ENCODE results near the gene NCOA4. TPM values are rescaled to one million over a fixed set of nuclear protein-coding genes. Genes with fewer than 3 reads are reported as not detected.

NCOA4 gene
- total RNA-seq, 6 experiments from 2014 or later, result 124 to 156 (median 144) TPM

DNA sequence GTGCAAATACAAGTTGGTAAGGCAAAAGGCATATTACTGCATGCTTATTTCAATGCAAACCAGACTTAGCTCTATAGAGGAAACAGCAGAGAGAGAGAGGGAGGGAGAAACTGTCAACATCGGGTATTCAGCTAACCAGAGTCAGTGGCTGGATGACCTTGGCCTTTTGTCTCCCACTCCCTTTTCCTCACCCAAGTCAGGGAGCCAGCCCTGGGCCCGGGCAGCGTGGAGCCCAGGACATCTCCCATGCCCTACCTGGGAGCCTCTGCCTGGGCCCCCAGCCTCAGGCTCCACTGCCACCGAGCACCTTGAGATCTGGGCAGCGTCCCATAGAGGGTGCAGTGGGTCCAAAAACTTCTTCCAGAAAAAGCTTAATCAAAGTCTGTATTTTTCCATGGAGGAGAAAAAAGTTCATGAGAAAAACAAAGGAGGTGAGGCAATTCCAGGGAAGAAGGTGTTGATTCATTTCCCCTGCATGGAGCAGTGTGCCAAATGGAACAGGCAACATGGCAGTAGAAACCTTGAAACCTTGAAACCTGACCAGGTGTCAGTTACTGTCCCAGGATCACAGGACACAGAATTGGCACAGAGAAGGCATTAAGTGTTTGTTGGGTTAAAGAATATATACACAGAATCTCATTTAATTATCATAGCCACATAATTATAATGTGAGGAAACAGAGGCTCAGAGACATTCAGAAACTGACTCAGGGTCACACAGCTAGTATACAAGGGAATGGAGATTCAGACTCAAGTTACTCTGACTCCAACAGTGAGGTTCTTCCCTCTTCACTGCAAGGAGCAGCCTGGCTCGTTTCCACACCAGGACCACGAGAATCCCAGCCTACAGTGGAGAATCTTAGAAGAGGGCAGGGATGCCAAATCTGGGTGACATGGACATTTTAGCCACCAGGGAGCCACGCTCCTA, 5.8 kb upstream of the NCOA4 start:
- Mint-ChIP-seq H3K27me3 (ENCODE audit: insufficient read depth) (peaks cover 20% of the 10 kb centered on the region; the same call in 1 of the 2 replicates), H3K9me3 (no peaks in the 10 kb centered on the region), H3K36me3 (ENCODE audit: low read depth) (no peaks in the 10 kb centered on the region; the same call in 1 of the 2 replicates), H3K4me1 (ENCODE audit: low read depth) (peaks cover 12% of the 10 kb centered on the region), H3K4me3 (no peak overlapping the region), H3K27ac (no peak overlapping the region)
- TF ChIP-seq, protein P1, sequence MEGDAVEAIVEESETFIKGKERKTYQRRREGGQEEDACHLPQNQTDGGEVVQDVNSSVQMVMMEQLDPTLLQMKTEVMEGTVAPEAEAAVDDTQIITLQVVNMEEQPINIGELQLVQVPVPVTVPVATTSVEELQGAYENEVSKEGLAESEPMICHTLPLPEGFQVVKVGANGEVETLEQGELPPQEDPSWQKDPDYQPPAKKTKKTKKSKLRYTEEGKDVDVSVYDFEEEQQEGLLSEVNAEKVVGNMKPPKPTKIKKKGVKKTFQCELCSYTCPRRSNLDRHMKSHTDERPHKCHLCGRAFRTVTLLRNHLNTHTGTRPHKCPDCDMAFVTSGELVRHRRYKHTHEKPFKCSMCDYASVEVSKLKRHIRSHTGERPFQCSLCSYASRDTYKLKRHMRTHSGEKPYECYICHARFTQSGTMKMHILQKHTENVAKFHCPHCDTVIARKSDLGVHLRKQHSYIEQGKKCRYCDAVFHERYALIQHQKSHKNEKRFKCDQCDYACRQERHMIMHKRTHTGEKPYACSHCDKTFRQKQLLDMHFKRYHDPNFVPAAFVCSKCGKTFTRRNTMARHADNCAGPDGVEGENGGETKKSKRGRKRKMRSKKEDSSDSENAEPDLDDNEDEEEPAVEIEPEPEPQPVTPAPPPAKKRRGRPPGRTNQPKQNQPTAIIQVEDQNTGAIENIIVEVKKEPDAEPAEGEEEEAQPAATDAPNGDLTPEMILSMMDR (IDR thresholded peaks at IDR 0.05), result peak; percentile 34; the same call in 1 of the 2 replicates
- no peak for DNase-seq

DNA sequence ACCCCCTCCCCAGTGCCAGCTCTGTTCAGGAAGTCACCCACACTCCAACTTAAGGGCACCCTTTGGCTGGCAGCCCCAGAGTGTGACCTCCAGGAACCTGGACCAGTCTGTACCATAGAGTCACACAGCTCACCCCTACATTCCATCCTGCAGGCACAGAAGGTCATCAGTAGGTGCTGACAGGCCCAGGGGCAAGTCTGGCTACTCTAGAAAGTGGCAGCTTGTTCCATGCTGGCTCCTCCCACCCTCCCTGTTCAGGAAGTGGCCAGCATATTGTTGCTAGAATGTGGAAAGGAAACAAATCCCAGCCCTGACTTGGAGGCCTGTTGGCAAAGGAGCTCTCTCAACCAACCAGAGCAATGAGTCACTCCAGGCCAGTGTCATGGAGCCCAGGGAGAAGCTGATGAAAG, 3.2 kb upstream of the NCOA4 start:
- peak overlapping the region; percentile 70 for H3K27ac Mint-ChIP-seq
- peak; percentile 80 for DNase-seq
- no peaks in the 10 kb centered on the region for H3K9me3 Mint-ChIP-seq
- no peaks in the 10 kb centered on the region; the same call in 1 of the 2 replicates for H3K36me3 Mint-ChIP-seq (ENCODE audit: low read depth)
- H3K4me3 Mint-ChIP-seq, result no peak overlapping the region
- H3K4me1 Mint-ChIP-seq (ENCODE audit: low read depth), result peaks cover 29% of the 10 kb centered on the region
- H3K27me3 Mint-ChIP-seq (ENCODE audit: insufficient read depth), result peaks cover 15% of the 10 kb centered on the region; the same call in 1 of the 2 replicates
- TF ChIP-seq, protein P1 (IDR thresholded peaks at IDR 0.05), result no peak

DNA sequence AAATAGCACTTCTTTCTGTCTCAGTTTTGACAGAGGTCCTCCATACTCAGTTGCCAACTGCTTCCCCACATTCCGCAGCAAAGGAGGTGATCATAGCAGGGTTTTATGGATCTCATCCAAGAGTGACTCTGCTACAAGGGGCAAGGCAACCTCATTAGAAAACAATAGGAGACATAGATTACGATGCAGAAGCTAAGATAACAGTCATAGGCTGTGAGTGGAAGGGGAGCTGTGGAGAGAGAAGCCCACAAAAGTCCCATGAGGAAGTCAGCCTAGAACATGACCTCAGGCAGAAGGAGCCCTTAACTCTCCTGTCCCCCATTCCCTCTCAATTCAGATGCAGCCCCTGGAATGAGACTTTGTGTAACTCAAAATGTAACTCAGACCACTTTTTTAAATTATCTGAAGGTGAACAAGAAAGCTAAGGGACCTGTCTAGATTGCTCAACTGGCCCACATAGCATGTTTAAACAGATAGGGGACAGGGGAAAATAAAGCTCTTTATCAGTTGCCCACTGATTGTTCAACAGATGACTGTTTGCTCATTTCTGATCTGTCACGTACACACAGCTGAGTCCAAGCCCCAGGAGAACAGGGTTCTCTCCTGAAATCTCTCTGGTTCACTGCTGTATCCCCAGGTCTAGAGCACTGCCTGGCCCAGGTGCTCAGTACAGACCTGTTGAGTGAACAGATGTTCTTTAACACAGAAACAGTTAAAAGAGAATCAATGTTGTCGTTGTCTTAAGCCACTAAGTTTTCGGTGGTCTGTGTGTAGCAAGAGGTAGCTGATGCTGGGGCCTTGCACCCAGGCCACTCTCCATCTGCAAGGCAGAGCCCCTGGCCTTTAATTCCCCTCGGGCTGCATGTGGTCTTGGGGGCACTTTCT, 1.5 kb upstream of the NCOA4 start:
- no peak overlapping the region for H3K4me3 Mint-ChIP-seq
- no peaks in the 10 kb centered on the region for H3K9me3 Mint-ChIP-seq
- no peaks in the 10 kb centered on the region; the same call in 1 of the 2 replicates for H3K36me3 Mint-ChIP-seq (ENCODE audit: low read depth)
- no peak for DNase-seq
- H3K4me1 Mint-ChIP-seq (ENCODE audit: low read depth), result peaks cover 45% of the 10 kb centered on the region
- H3K27me3 Mint-ChIP-seq (ENCODE audit: insufficient read depth), result peaks cover under 1% of the 10 kb centered on the region; the same call in 1 of the 2 replicates
- TF ChIP-seq, protein P1 (IDR thresholded peaks at IDR 0.05), result no peak
- H3K27ac Mint-ChIP-seq, result no peak overlapping the region; the same call in 1 of the 2 replicates

DNA sequence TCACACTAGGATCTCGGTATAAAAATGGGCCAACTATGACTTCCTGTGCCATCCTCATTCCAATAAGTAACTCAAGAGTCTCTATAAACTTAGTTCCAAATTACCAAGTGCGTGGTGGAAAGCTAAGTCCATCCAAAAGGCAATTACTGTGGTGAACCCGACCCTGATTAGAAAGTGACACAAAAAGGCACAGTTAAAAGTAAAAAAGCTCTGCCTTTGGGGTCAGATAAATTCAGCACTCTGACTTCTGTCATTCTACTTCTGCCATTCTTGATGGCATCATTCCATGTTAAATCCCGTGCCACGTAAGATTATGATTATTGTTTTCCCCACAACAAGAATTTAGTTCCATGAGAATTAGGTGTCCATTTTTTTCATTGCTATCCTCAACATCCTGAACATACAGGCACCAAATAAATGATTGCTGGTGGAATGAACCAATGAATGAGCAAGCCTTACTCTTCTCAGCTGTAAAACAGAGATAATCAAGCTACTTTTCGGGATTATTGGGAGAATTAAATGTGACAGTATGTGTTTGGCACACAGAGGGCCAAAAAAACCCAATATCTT, 877 bp downstream of the NCOA4 start:
- no peaks in the 10 kb centered on the region; the same call in 1 of the 2 replicates for H3K36me3 Mint-ChIP-seq (ENCODE audit: low read depth)
- peak overlapping the region; percentile 95 for H3K4me3 Mint-ChIP-seq
- no peaks in the 10 kb centered on the region for H3K27me3 Mint-ChIP-seq (ENCODE audit: insufficient read depth)
- H3K9me3 Mint-ChIP-seq, result no peaks in the 10 kb centered on the region
- peak overlapping the region; percentile 95 for H3K27ac Mint-ChIP-seq
- TF ChIP-seq, protein P1 (IDR thresholded peaks at IDR 0.05), result no peak
- H3K4me1 Mint-ChIP-seq (ENCODE audit: low read depth), result peaks cover 58% of the 10 kb centered on the region
- DNase-seq, result no peak
